ENCODE measurements around the gene TLX3.

- TF ChIP-seq CTCF (IDR thresholded peaks at IDR 0.05 in 8 of 11, conservative IDR thresholded peaks at IDR 0.05 in 3 of 11) (no peak), POLR2A (IDR thresholded peaks at IDR 0.05) (no peak)
Observed at GRCh38 chr5:171335616-171336015, 26.6 kb downstream of the TLX3 start.
